Astrocyte of the spinal cord (primary cell): ENCODE results near the gene ERBB4.

Source experiments
- DNase-seq: peaks from one replicate; pipeline ENCODE4 v3.0.0; 2011; ENCODE audit warnings: low read depth, low spot score
- H3K4me3 ChIP-seq: 2 replicates; pipeline ENCODE4 v1.5.1; 2011; ENCODE audit warnings: low read depth, mild to moderate bottlenecking, low read length, moderate library complexity
- in situ Hi-C: cut with HindIII; loops from 2 replicates; pipeline ENCODE4 v1.10.0; 2017; ENCODE audit warnings: low sequenced_read_pairs
- TF ChIP-seq, protein P1 (sequence below): IDR thresholded peaks from 2 replicates; pipeline ENCODE4 v1.5.1; 2012; ENCODE audit warnings: low read depth, mild to moderate bottlenecking, low read length, inconsistent platforms

Gene ERBB4

DNA sequence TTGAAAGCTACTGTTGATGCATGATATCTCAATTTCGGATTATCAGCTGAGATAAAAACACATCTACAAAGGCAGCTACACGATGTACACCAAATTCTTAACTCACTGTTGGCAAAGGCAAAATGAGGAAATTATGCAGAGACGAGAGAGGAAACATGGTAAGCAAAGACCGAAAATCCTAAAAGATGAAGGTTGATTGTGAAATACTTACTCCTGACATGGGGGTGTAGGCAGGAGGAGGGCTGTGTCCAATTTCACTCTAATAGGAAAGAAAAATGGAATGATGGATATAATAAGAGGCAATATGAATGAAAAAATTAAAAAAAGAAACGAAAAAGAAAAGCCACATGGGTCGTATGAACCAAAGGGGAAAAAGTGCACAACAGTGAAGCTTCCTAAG, 1150.9 kb downstream of the ERBB4 start:
- TF ChIP-seq, protein P1, sequence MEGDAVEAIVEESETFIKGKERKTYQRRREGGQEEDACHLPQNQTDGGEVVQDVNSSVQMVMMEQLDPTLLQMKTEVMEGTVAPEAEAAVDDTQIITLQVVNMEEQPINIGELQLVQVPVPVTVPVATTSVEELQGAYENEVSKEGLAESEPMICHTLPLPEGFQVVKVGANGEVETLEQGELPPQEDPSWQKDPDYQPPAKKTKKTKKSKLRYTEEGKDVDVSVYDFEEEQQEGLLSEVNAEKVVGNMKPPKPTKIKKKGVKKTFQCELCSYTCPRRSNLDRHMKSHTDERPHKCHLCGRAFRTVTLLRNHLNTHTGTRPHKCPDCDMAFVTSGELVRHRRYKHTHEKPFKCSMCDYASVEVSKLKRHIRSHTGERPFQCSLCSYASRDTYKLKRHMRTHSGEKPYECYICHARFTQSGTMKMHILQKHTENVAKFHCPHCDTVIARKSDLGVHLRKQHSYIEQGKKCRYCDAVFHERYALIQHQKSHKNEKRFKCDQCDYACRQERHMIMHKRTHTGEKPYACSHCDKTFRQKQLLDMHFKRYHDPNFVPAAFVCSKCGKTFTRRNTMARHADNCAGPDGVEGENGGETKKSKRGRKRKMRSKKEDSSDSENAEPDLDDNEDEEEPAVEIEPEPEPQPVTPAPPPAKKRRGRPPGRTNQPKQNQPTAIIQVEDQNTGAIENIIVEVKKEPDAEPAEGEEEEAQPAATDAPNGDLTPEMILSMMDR, result no peak
- DNase-seq, result no peak
- no peak overlapping the region for H3K4me3 ChIP-seq
- in situ Hi-C loops, result no loop called here

DNA sequence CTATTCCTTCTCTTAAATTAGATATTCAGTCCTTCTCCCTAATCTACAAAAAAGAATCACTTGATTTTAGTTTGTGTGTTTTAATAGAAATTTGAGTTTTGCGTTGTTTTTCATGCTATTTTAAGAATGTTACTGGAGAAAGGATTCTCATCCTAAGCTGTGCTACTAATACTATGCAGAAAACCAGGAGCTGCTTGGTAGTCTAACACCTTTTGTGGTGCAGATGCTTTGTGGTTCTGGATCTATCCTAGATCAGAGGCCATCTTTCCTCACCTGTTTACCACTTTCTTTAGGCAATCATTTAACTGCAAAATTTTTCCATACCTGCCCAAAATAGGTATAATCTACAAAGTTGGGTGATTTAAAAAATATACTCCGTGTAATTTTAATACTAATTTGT, 1158.6 kb downstream of the ERBB4 start:
- TF ChIP-seq, protein P1, result no peak
- H3K4me3 ChIP-seq, result no peak overlapping the region
- DNase-seq, result no peak
- in situ Hi-C loops, result no loop called here

DNA sequence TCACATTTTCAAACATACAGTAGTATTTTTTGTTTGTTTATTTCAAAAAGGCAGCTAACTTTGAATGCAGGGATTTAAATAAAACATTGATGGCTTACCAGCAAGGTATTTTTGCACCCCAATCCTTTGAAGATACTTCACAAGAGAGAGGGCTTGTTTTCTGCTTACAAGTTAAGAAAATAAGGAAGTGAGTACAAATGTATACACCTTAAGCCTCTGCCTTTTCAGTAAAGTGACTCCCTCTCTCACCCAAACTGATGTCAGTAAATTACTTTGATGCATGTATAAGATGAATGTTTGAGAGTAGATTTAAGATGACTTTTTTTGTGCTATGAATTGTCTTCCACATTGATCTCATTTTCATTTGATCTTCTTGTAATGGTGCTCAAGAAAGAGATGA, 1162.2 kb downstream of the ERBB4 start:
- TF ChIP-seq, protein P1, result no peak
- in situ Hi-C loops, result no loop called here
- DNase-seq, result no peak
- no peak overlapping the region for H3K4me3 ChIP-seq

DNA sequence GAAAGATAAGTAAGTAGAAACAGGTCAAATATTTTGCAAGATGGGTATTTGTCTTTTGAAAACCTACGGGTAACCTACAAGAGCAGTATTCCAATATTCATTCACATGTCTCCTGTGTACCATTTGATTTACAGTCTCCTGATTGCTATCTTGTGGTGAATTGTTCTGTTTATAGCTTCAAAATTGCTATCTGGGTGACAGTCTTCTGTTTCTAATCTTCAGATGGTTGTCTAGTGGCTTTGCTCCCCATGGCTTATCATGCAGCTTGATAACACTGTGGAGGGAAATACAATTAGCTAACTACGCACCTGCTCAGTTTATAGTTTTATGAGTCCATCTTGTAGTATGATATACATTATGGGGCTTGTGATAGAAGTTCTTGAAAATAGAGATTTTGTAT, 1165.4 kb downstream of the ERBB4 start:
- DNase-seq, result no peak
- no peak overlapping the region for H3K4me3 ChIP-seq
- in situ Hi-C loops, result no loop called here
- TF ChIP-seq, protein P1, result no peak

DNA sequence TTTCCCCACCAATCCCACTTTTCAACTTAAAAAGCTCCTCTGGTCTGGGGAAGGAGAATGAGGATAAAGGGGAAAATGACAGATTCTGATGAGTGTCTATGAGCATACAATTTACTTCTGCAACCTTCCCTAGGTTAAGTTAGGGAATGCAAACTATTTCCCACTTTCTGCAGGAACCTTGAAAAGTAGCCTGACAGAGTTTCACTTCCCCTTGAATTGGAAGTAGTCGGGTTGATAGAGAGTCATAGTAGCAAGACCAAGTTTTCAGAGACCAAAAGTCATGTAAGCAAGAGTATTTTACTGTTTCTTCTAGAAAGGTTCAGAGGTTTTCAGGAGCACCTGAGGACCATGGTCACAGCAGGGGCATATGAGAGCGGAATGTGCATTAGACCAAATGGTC, 1167.1 kb downstream of the ERBB4 start:
- in situ Hi-C loops, result no loop called here
- TF ChIP-seq, protein P1, result no peak
- no peak for DNase-seq
- no peak overlapping the region for H3K4me3 ChIP-seq

DNA sequence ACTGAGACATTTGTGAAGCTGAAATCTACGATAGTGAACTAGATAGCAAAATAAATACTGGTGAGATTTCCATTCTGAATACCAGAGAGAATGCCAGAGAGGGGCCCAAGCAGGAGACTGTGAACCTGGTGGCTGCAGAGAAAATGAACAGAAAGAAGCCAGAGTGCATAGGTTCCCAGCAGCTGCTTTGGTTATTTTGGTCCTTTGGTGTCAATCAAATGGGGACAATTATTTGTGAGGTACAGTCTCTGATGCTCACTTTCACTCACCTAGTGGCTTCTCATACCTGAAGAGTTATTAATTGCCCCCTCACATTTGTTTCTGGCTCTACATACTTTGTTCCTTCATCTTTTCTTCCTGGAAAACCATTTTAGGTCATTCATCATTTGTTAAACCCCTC, 1170.1 kb downstream of the ERBB4 start:
- DNase-seq, result no peak
- TF ChIP-seq, protein P1, result no peak
- no peak overlapping the region for H3K4me3 ChIP-seq
- in situ Hi-C loops, result no loop called here

DNA sequence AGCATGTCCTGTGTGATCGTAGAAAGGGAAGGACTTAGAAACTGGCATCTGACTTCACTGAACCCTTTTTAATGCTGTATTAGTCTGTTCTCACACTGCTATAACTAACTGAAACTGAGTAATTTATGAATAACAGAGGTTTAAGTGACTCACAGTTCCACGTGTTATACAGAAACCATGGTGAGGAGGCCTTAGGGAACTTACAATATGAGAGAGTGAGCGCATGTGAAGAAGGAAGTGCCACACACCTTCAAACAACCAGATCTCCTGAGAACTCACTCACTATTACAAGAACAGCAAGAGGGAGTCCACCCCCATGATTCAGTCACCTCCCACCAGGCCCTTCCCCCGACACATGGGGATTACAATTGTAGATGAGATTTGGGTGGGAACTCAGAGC, 1170.9 kb downstream of the ERBB4 start:
- in situ Hi-C loops, result no loop called here
- TF ChIP-seq, protein P1, result no peak
- no peak overlapping the region for H3K4me3 ChIP-seq
- peak; percentile 6 for DNase-seq
